Activated CD4-positive, alpha-beta T cell treated with anti-CD3 and anti-CD28 coated beads for 4 hours (primary cell): Measurements from ENCODE around the gene RPS15.

Experiments
- DNase-seq, 2 donors: peaks; one replicate each; pipeline ENCODE4 v3.0.0-alpha.2; 2020

Gene RPS15

DNA sequence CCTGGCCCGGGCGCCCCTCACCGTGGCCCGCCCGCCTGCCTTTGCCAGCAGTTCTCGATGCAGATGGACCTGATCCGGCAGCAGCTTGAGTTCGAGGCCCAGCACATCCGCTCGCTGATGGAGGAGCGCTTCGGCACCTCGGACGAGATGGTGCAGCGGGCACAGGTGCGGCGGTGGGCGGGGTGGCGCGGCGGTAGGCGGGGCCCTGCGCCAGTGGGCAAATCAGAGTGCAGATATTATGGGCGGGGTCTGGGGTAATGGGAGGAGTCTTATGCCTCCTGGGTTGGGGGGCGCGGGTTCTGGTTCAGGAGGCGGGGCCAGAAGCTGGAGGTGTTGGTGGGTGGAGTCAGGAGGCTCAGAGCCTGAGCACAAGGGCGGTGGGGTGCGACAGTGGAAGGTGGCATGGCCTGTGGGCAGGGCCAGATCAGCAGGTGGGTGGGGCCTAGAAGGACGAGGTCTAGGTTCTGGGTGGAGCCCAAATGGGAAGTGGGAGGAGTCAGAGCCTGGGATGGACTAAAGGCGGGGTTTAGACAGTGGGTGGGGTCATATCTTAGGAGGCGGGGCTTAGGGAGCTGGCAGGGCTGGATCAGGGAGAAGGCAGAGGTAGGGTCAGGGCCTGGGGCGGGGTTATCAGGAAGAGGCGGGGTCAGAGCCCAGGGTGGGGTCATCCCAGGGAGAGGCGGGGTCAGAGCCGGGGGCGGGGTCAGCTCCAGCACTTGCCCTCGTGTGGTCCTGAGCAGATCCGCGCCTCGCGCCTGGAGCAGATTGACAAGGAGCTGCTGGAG, 17.3 kb downstream of the RPS15 start:
- DNase-seq: no peak

DNA sequence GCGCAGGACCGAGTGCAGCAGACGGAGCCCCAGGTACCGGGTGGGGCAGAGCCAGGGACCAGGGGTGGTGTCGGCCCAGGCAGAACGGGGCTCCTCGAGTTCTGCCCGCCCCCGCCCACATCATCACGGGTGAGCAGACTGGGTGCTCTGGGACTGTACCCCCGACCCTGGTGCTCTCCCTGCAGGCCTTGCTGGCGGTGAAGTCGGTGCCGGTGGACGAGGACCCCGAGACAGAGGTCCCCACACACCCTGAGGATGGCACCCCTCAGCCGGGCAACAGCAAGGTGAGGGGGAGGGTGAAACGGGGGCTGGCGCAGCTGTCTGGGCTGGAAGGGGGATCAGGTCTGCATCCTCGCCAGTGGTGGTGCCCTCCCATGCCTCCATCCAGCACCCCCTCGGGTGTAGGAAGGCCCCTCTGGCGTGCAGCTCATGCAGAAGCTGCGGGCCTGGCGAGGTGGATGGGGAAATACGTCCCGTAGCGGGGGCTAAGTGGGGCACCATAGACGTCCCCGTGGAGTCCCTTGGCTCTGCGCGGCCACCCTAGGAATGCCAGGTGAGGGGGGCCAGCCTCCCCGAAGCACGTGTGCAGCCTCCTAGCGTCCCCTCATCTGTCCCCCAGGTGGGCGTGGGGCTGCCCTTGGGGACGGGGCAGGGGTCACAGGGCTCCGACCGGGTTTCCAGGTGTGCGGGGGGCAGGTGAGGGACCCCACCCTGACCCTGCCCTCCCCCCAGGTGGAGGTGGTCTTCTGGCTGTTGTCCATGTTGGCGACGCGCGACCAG, 18.1 kb downstream of the RPS15 start:
- no peak for DNase-seq

DNA sequence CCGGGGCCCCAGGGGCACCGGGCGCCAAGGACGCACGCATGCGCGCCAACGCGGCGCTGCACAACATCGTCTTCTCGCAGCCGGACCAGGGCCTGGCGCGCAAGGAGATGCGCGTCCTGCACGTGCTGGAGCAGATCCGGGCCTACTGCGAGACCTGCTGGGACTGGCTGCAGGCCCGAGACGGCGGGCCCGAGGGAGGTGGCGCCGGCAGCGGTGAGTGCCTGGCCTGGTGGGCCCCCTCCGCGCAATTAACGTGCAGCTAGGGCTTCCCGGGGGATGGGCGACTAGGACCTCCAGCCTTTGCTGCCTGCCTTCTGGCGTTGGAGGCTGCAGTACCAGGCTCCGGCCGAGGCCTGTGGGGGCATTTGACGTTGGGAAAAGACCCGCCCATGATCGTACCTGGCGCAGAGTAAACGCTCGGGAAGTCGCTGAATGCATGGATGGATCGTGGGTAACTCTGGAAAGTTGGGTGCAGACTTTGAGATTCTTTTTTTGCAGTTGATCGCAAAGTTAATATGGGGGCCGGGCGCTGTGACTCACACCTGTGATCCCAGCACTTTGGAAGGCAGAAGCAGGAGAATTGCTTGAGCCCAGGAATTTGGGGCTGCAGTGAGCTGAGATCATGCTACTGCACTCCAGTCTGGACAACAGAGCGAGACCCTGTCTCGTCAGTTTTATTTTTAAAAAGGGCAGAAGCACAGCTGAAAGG, 19.0 kb downstream of the RPS15 start:
- no peak for DNase-seq

DNA sequence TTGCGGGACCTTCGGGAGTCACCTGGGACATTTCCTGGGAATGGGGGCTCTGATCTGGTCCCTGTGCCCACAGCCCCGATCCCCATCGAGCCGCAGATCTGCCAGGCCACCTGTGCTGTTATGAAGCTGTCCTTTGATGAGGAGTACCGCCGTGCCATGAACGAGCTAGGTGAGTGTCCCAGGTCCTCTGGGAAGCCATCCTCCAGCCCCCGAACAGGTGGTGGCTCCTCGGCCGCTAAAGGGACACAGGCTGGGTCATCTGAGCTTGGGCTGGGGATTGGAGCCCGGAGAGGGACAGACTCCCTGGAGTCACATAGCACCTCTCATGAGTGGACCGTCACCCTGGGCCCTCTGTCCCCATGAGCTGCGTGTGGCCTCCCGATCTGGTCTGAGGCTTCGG, 19.7 kb downstream of the RPS15 start:
- DNase-seq: no peak

DNA sequence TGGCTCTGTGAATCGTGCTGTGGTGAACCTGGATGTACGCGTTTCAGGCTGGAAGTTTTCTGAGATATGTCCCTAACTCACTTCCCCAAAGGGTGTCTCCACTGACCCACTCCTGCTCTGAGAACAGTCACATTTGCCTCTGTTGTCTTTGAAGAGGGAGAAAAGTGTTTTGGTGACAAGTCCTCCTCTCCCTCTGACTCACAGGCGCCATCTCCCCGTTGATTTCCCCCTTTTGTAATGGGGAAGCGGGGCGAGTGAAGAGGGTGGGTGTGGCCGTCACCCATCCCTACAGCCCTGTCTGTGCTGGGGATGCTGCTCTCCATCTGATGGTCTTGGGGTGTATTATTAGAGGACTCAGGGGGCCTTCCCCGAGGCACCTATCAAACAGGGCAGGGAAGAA, 21.3 kb downstream of the RPS15 start:
- DNase-seq: no peak

DNA sequence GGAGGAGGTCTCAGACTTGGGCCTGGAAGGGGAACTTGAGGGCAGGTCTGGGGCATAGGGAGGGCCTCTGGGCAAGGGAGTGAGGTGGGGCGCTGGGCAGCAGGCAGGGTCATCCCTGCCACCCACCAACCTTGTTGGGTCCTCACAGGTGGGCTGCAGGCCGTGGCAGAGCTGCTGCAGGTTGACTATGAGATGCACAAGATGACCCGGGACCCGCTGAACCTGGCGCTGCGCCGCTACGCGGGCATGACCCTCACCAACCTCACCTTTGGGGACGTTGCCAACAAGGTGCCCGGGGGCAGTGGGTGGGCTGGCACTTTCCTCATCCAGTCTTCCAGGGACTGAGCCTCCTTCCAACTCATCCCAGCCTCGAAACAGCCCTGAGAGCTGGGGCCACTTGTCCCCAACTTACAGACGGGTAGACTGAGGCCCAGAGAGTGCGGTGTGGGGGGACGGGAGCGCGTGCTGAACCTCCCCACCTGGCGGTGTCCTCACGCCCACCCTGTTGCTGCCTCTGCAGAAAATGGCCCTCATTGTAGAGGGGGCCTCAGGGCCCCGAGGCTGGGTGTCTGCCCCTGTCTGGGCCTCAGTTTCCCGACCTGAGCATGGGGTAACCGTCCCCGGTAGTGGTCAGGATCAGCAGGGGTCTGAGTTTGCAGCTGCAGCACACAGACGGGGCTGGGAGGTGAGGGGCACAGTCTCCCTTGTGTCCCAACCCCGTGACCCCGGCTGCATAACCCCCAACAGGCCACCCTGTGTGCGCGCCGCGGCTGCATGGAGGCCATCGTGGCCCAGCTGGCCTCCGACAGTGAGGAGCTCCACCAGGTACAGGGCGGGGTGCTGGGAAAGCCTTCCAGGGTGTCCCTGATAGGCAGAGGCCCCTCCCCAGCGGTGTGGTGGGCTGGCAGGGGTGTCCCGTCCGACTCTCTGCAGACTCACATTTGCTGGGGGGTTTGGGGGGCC, 22.1 kb downstream of the RPS15 start:
- no peak for DNase-seq

DNA sequence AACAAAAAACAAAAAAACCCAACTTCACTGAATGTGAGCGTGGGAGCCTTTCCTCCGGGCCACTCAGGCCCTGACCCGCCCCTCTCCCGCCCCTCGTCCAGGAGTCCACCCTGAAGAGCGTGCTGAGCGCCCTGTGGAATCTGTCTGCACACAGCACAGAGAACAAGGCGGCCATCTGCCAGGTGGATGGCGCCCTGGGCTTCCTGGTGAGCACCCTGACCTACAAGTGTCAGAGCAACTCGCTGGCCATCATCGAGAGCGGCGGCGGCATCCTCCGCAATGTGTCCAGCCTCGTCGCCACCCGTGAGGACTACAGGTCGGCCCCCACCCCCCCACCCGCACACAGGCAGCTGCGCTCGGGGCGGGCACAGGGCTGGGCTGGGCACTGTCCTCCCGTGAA, 23.7 kb downstream of the RPS15 start:
- no peak for DNase-seq

DNA sequence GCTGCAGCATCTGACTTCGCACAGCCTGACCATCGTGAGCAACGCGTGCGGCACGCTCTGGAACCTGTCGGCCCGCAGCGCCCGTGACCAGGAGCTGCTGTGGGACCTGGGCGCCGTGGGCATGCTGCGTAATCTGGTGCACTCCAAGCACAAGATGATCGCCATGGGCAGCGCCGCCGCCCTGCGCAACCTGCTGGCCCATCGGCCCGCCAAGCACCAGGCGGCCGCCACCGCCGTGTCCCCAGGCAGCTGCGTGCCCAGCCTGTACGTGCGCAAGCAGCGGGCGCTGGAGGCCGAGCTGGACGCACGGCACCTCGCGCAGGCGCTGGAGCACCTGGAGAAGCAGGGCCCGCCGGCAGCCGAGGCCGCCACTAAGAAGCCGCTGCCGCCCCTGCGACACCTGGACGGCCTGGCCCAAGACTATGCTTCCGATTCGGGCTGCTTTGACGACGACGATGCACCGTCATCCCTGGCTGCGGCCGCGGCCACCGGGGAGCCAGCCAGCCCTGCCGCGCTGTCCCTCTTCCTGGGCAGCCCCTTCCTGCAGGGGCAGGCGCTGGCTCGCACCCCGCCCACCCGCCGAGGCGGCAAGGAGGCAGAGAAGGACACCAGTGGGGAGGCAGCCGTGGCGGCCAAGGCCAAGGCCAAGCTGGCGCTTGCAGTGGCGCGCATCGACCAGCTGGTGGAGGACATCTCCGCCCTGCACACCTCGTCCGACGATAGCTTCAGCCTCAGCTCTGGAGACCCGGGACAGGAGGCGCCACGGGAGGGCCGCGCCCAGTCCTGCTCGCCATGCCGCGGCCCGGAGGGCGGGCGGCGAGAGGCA, 27.2 kb downstream of the RPS15 start:
- DNase-seq: no peak

DNA sequence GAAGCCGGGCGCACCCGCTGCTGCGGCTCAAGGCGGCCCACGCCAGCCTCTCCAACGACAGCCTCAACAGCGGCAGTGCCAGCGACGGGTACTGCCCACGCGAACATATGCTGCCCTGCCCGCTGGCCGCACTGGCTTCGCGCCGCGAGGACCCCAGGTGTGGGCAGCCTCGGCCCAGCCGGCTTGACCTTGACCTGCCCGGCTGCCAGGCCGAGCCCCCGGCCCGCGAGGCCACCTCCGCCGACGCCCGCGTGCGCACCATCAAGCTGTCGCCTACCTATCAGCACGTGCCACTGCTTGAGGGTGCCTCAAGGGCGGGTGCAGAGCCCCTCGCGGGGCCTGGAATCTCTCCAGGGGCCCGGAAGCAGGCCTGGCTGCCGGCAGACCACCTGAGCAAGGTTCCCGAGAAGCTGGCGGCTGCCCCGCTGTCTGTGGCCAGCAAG, 27.8 kb downstream of the RPS15 start:
- no peak for DNase-seq

DNA sequence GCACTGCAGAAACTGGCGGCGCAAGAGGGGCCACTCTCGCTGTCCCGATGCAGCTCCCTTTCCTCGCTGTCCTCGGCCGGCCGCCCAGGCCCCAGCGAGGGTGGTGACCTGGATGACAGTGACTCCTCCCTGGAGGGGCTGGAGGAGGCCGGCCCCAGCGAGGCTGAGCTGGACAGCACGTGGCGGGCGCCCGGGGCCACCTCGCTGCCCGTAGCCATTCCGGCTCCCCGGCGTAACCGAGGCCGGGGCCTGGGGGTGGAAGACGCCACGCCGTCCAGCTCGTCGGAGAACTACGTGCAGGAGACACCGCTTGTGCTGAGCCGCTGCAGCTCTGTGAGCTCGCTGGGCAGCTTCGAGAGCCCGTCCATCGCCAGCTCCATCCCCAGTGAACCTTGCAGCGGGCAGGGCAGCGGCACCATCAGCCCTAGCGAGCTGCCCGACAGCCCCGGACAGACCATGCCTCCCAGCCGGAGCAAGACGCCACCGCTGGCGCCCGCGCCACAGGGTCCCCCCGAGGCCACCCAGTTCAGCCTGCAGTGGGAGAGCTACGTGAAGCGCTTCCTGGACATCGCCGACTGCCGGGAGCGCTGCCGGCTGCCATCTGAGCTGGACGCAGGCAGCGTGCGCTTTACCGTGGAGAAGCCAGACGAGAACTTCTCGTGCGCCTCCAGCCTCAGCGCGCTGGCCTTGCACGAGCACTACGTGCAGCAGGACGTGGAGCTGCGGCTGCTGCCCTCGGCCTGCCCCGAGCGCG, 28.4 kb downstream of the RPS15 start:
- DNase-seq: no peak

DNA sequence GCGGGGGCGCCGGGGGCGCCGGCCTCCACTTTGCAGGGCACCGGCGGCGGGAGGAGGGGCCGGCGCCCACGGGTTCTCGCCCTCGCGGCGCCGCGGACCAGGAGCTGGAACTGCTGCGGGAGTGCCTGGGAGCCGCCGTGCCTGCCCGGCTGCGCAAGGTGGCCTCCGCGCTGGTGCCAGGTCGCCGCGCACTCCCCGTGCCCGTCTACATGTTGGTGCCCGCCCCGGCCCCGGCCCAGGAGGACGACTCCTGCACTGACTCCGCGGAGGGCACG, 29.0 kb downstream of the RPS15 start:
- DNase-seq: no peak

DNA sequence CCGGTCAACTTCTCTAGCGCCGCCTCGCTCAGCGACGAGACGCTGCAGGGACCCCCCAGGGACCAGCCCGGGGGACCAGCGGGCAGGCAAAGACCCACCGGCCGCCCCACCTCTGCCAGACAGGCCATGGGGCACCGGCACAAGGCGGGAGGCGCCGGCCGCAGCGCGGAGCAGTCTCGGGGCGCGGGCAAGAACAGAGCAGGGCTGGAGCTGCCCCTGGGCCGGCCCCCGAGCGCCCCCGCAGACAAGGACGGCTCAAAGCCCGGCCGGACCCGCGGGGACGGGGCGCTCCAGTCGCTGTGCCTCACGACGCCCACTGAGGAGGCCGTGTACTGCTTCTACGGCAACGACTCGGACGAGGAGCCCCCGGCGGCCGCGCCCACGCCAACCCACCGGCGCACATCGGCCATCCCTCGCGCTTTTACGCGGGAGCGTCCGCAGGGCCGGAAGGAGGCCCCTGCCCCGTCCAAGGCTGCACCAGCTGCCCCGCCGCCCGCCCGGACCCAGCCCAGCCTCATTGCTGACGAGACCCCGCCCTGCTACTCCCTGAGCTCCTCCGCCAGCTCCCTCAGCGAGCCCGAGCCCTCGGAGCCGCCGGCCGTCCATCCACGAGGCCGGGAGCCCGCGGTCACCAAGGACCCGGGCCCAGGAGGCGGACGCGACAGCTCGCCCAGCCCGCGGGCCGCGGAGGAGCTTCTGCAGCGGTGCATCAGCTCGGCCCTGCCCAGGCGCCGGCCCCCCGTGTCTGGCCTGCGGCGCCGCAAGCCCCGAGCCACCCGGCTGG, 29.5 kb downstream of the RPS15 start:
- DNase-seq: no peak

DNA sequence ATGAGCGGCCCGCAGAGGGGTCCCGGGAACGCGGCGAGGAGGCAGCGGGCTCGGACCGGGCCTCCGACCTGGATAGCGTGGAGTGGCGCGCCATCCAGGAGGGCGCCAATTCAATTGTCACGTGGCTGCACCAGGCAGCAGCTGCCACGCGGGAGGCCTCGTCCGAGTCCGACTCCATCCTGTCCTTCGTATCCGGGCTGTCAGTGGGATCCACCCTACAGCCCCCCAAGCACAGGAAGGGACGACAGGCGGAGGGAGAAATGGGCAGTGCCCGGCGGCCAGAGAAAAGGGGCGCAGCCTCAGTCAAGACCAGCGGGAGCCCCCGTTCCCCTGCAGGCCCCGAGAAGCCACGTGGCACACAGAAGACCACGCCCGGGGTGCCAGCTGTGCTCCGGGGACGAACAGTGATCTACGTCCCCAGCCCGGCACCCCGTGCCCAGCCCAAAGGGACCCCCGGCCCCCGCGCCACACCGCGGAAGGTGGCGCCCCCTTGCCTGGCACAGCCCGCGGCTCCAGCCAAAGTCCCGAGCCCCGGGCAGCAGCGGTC, 30.2 kb downstream of the RPS15 start:
- no peak for DNase-seq

DNA sequence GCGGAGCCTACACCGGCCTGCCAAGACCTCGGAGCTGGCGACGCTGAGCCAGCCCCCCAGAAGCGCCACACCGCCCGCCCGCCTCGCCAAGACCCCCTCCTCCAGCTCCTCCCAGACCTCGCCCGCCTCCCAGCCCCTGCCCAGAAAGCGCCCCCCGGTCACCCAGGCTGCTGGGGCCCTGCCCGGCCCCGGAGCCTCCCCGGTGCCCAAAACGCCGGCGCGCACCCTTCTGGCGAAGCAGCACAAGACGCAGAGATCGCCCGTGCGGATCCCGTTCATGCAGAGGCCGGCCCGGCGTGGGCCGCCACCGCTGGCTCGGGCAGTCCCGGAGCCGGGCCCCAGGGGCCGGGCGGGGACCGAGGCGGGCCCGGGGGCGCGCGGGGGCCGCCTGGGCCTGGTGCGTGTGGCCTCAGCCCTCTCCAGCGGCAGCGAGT, 30.6 kb downstream of the RPS15 start:
- peak in 1 of 2 donors; percentile 37 for DNase-seq

DNA sequence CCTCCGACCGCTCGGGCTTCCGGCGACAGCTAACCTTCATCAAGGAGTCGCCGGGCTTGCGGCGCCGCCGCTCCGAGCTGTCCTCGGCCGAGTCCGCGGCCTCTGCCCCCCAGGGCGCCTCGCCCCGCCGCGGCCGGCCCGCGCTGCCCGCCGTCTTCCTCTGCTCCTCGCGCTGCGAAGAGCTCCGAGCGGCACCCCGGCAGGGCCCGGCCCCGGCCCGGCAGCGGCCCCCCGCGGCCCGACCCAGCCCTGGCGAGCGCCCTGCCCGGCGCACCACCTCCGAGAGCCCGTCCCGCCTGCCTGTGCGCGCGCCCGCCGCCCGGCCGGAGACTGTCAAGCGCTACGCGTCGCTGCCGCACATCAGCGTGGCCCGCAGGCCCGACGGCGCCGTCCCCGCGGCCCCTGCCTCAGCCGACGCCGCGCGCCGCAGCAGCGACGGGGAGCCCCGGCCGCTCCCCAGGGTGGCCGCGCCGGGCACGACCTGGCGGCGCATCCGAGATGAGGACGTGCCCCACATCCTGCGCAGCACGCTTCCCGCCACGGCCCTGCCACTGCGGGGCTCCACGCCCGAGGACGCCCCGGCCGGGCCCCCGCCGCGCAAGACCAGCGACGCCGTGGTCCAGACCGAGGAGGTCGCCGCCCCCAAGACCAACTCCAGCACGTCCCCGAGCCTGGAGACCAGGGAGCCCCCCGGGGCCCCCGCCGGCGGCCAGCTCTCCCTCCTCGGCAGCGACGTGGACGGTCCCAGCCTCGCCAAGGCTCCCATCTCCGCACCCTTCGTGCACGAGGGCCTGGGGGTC, 31.3 kb downstream of the RPS15 start:
- no peak for DNase-seq

DNA sequence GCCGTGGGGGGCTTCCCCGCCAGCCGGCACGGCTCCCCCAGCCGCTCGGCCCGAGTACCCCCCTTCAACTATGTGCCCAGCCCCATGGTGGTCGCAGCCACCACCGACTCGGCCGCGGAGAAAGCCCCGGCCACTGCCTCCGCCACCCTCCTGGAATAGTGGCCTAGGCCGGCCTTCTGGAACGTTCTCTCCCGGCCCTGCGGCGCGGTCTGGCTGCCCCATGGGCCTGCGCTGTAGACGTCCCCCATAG, 31.8 kb downstream of the RPS15 start:
- no peak for DNase-seq

DNA sequence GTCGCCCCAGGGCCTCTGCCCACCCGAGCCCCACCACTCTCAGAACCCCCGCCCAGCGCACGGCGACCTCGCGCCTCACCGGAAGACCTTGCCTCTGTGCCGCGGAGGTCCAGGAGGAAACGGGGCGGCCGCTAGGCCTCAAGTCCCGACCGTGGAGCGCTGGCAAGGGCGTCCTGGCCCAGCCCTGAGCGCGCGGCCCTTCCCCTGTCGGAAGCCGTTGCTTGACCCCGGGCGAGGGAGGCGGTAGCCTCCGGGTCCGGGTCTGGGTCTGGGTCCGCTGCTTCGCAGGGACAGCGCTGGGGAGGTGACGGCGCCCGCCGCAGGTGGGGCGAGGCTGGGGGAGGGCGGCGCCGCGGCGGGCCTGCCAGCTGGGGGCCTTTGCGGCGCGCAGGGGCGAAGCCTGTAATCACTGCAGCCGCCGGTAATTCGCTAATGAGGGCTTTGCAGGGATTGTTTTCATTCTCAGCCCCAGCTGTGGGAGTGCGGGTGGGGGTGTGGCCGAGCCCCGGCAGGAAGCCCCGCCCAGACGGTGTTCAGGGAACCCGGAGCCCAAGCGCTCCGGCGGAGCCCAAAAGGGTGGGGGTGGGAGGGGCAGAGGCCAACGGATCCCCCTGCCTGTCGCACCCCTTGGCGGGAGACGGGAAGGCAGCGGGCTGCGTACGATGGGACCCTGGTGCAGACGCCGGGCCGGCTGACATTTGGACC, 32.3 kb downstream of the RPS15 start:
- peak; percentile 78 for DNase-seq

DNA sequence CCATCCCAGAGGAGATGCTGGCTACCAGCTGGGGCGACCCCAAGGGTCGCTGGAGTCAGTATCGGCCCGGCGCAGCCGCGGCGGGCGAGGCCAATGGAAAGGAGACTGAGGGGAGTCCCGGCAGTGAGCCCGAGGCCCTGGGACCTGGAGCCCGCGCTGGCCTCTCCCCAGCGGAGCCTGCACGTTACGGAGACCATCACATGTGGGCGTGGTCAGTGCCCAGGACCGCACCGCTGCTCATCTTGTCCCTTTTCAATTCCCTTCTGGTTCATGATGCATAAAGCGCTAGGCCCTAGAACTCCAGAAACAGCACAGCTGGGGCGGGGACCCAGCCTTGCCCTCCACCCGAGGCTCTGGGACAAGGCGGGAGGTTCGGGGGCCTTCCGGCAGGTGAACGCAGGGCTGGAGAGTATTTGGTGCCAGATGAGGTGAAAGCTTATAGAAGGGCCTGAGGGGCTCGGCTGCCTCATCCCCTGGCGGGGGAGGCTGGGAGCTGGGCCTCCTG, 32.9 kb downstream of the RPS15 start:
- DNase-seq: no peak
